T-helper 1 cell treated with Interleukin-12 subunit alpha and Interleukin-12 subunit beta and Interleukin-4 antibody, amounts not matched to agents 30 μg/mL and 1 μg/mL, for 36 hours (primary cell): Measurements from ENCODE around the gene SIKE1.
"Not testable (repeated sequence)": the region's sequence is repeated elsewhere in the genome, so short reads cannot be mapped to it uniquely, and the experiment has no call there.

ENCODE experiments used
- H3K27ac Mint-ChIP-seq: one replicate; pipeline ENCODE4 v1.8.0; 2021; ENCODE audit warnings: mild to moderate bottlenecking, mixed read lengths
- H3K27me3 Mint-ChIP-seq: one replicate; pipeline ENCODE4 v1.8.0; 2021; ENCODE audit warnings: low read depth, mixed read lengths
- H3K36me3 Mint-ChIP-seq: one replicate; pipeline ENCODE4 v1.8.0; 2021; ENCODE audit warnings: low read depth, mixed read lengths
- H3K4me1 Mint-ChIP-seq: one replicate; pipeline ENCODE4 v1.8.0; 2021; ENCODE audit warnings: low read depth, mixed read lengths
- H3K4me3 Mint-ChIP-seq: one replicate; pipeline ENCODE4 v1.8.0; 2021; ENCODE audit warnings: mild to moderate bottlenecking, moderate library complexity, mixed read lengths
- H3K9me3 Mint-ChIP-seq: one replicate; pipeline ENCODE4 v1.8.0; 2021; ENCODE audit warnings: mixed read lengths

Gene SIKE1

DNA sequence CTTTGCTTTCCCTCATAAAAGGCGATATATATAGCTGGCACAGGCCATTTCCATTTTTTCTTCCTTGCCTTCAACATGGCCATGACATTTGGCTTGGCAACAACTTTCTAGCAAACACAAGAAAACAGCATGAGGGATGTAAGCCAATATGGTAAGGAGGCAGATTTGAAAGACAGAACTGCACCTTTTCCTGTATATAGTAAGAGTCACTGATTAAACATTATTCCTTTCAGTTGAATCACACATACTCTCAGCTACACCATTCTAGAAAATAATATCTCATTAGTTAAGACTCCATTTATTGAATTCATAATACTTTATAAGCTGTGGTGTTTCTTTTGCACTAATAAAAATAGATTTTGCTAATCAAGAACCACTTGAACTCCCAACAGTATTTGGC lies 9.5 kb downstream of the SIKE1 start:
- H3K4me3 Mint-ChIP-seq = no peak overlapping the region
- no peaks in the 10 kb centered on the region for H3K9me3 Mint-ChIP-seq
- H3K27ac Mint-ChIP-seq = no peak overlapping the region
- no peaks in the 10 kb centered on the region for H3K27me3 Mint-ChIP-seq
- H3K4me1 Mint-ChIP-seq = no peaks in the 10 kb centered on the region
- H3K36me3 Mint-ChIP-seq = peaks cover 23% of the 10 kb centered on the region

DNA sequence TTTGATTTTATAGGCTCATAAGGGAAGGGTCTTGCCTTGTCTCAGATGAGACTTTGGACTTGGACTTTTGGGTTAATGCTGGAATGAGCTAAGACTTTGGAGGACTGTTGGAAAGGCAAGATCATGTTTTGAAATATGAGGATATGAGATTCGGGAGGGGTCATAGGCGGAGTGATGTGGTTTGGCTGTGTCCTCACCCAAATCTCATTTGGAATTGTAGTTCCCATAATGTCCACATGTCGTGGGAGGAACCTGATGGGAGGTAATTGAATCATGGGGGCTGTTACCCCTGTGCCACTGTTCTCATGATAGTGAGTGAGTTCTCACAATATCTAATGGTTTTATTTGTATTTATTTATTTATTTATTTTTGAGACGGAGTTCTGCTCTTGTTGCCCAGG lies 15.8 kb downstream of the SIKE1 start:
- Mint-ChIP-seq H3K9me3 (peaks cover 10% of the 10 kb centered on the region), H3K27ac (no peak overlapping the region), H3K4me3 (no peak overlapping the region), H3K36me3 (peaks cover 6% of the 10 kb centered on the region), H3K4me1 (no peaks in the 10 kb centered on the region), H3K27me3 (no peaks in the 10 kb centered on the region)

DNA sequence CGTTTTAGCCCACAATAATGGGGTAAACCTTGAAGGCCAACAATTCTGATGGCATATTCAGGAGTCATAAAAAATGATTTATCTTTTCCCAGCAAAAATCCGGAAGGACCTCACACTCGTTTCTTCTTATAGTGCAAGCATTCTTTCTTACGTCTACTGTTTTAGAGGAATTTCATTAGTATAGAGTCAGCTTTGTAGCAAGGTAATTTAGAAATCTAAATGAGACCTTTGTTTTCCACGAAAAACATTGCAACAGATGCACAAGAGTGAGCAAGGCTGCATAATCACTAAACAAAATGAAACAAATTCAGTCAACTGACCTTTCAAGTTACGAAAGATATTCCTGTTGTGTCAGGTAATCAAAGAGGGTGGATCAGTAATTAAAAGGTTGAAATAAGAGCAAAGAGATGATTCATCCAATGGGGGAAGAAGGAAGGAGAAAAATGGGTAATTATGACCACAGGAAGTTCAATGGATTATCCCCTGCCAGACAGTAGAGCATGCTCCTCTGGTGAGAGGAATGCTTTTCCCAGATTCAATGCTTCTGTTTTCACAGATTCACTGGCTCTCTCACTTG lies 22.1 kb downstream of the SIKE1 start:
- H3K4me1 Mint-ChIP-seq = peaks cover 40% of the 10 kb centered on the region
- H3K27ac Mint-ChIP-seq = peak overlapping the region; percentile 100
- H3K4me3 Mint-ChIP-seq = peak overlapping the region; percentile 99
- peaks cover 12% of the 10 kb centered on the region for H3K9me3 Mint-ChIP-seq
- H3K36me3 Mint-ChIP-seq = peaks cover 26% of the 10 kb centered on the region
- H3K27me3 Mint-ChIP-seq = no peaks in the 10 kb centered on the region

DNA sequence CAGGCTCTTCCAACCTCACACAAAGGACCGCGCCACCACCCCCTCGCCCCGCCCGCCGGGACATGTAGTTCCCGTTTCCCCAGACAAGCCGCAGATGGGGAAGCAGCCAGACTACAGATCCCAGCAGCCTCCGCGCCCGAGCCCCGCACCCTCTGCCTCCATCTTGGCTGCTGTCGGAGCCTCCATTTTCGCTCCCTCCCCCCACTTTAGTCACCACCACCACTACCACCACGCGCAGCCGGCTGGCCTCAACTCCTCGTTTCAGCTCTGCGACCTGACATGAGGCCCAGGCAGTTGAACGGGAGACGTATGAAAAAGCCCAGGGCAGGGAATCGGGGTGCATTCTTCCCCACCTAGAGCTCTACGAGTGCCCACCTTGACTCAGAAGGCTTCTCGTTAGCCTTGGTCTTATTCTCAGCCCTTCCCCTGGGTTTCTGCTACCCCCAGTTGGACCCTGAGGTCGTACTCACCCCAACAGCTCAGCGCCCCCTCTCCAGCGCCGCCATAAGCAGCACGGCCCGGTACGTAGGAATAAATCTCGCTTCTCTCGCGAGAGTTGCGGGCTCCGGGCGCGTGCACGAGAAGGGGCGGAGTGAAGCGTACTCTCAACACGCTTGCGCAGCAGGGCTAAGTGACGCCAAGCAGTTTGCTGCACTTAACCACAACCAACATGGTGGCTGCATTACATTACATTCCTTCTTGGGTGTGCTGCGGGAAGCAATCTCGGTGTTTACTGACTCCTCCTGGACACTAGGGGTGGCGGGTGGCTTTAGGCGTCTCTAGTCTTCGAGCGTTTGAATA lies 22.8 kb downstream of the SIKE1 start, which contains the start of gene CSDE1:
Gene CSDE1 (minus strand): TSS at position 530 of the 801 bp plus-strand sequence. CDS start 18,094 bp downstream, outside the sequence.
- Mint-ChIP-seq H3K27me3 (no peaks in the 10 kb centered on the region), H3K4me3 (peak within 1 kb of the TSS; percentile 99), H3K9me3 (peaks cover 5% of the 10 kb centered on the region), H3K36me3 (peaks cover 22% of the 10 kb centered on the region), H3K27ac (peak within 1 kb of the TSS; percentile 100), H3K4me1 (peaks cover 41% of the 10 kb centered on the region)

DNA sequence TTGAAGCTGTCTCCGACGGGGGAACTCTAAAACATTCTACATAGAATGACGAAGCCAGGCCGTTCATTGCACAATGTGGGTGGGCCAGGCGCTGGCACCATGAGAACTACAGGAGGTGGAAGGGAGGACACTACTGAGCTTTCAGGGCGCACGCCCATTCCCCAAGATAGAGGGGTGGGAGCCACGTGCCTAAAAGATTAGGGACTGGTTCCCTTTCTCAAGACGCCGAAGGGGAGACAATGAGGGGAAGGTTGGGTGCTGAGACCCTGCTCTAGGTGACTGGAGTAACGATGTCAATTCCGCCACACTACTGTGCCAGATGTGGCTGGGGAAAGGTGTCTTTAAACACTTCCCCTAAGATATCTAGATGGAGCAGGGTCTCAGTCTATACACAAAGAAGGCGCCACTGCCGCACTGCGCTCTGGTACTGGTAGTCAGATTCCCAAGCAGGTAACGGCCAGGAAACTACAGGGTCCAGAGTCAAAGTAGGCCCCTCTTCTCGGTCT lies 23.5 kb downstream of the SIKE1 start:
- Mint-ChIP-seq H3K9me3 (peaks cover 5% of the 10 kb centered on the region), H3K4me1 (peaks cover 48% of the 10 kb centered on the region), H3K36me3 (peaks cover 22% of the 10 kb centered on the region), H3K4me3 (peak overlapping the region; percentile 99), H3K27ac (peak overlapping the region; percentile 100), H3K27me3 (no peaks in the 10 kb centered on the region)

DNA sequence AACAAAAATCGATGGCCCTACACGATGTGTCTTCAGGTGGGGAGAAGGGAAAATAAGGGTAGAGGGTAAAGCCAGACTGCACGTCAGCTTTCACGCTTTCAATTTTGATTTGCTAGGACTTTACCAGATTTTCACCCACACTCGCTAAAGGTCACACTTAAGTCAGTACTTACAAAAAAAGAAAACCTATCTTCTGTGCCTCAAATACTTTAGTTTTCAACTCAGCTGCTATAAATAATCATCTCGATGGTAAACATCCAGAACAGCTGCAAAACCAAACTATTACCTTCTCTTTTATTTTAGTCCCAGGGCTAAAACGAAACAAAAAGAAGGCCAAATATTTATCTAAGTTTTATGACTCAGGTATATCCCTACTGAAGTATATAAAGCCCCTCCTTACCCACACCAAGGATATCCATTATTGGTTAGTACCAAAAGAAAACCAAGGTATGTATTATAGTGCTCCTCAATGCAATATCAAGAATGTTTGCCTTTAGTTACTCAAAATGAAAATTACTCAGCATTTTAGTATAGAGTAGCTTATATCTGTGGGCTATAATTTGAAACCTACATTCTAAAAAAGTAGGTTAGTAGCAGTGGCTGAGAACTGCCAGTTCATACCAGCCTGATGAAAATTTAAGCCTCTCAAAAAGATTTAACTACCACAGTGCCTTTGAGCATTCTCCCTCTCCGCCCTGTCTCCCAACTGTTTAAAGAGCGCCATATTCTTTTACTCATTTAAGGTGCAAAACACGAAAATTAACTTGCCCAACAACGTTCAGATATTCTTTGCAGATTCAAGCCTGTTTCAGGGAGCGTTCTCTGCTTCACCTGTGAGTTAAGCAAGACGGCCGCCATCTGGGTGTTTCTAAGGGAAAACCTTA lies 24.2 kb downstream of the SIKE1 start:
- H3K9me3 Mint-ChIP-seq = peaks cover 5% of the 10 kb centered on the region
- H3K4me1 Mint-ChIP-seq = peaks cover 55% of the 10 kb centered on the region
- H3K4me3 Mint-ChIP-seq = peak overlapping the region; percentile 99
- H3K27me3 Mint-ChIP-seq = no peaks in the 10 kb centered on the region
- H3K27ac Mint-ChIP-seq = peak overlapping the region; percentile 100
- H3K36me3 Mint-ChIP-seq = peaks cover 22% of the 10 kb centered on the region

DNA sequence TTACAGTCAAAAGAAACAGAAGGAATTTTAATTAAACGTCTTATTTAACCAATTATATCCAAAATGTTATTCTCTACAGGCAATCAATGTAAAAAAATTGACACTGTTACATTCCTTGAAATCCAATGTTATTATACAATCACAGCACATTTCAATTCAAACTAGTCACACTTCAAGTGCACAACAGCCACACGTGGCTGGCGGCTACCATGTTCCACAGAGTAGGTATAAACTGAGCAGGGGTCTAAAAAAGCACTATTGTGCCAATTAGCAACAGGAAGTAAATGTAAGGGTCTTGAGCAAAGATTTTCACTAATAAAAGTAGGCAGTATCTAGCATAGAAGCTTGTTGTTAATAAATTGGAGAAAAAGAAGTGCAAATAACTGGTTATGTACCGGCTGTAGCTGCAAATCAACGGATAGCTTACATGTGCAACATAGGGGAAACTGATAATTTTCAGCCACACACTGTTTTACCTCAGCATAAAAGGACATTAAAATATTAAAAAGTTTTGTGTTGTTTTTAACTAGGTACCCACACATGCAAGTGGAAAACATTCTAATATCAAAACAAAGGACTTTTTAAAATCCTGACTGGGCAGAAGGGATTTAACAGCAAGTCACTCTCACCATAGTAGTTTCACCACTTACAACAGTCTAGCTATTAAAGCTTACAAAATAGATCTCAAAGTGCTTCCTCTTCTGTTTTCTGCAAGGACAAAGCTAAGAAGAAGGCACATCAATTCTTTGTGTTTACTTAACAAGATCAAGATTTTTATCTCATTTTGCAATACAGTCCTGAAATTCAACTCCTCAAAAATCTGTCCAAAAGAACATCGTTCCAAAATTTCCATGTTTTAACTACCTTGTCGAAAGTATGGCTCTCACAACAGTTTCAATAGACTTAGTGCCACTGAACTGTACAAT lies 25.2 kb downstream of the SIKE1 start:
- Mint-ChIP-seq H3K4me1 (peaks cover 64% of the 10 kb centered on the region), H3K27ac (peak overlapping the region; percentile 100), H3K4me3 (peak overlapping the region; percentile 99), H3K36me3 (peaks cover 24% of the 10 kb centered on the region), H3K9me3 (peaks cover 5% of the 10 kb centered on the region), H3K27me3 (no peaks in the 10 kb centered on the region)

DNA sequence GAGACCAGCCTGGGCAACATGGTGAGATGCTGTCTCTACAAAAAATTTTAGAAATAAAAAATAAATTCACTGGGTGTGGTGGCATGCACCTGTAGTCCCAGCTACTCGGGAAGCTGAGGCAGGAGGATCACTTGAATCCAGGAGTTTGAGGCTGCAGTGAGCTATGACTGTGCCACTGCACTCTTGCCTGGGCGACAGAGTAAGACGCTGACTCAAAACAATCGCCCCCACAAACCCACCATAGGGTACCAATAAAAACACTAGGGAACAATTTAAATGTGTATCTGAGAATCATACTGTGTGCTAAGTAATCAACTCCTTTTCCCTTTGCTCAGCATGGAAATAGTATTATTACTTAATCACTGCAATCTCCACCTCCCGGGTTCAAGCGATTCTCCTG lies 26.8 kb downstream of the SIKE1 start:
- Mint-ChIP-seq H3K36me3 (peaks cover 31% of the 10 kb centered on the region), H3K4me3 (peak overlapping the region; percentile 99), H3K27ac (peak overlapping the region; percentile 78), H3K4me1 (peaks cover 69% of the 10 kb centered on the region)
- not testable (repeated sequence) for H3K27me3 Mint-ChIP-seq, H3K9me3 Mint-ChIP-seq

DNA sequence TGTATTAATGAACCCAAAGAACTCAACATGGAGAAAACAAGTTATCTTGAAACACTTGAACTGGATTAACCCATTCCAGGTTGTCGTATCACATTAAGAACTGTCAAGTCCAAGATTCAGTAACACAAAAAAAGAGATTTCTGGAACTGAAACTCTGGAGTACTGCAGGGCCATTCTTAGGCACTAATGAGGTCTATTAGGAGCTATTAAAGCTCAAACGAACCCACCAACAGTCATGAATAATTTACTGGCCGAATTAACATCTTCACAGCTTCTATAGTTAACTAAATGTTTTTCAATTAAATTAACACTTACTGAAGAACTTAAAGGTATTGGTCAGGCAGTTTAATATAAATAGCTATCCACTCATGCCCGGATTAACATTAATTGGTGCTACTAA lies 27.3 kb downstream of the SIKE1 start:
- H3K4me3 Mint-ChIP-seq = no peak overlapping the region
- peaks cover 34% of the 10 kb centered on the region for H3K36me3 Mint-ChIP-seq
- H3K4me1 Mint-ChIP-seq = peaks cover 69% of the 10 kb centered on the region
- H3K9me3 Mint-ChIP-seq = no peaks in the 10 kb centered on the region
- H3K27ac Mint-ChIP-seq = no peak overlapping the region
- no peaks in the 10 kb centered on the region for H3K27me3 Mint-ChIP-seq

DNA sequence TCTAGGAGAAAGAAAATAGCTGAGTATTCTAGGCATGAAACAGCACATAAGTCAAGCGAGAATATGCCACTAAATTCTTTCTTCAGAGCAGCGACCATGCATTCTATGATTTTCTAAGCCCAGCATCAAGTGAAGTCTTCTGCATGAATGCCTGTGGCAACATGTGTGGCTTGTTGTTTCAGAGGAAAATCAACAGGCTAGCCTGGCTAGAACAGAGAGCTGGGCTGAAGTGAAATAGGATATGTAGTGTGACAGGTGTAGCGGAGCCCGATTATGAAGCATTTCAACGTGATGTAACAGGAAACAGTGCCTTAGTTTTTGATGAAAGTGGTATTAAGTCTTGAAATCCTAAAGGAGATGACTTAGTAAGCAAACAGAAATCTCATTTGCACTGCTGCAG lies 29.7 kb downstream of the SIKE1 start:
- Mint-ChIP-seq H3K4me1 (peaks cover 70% of the 10 kb centered on the region), H3K27ac (no peak overlapping the region)

DNA sequence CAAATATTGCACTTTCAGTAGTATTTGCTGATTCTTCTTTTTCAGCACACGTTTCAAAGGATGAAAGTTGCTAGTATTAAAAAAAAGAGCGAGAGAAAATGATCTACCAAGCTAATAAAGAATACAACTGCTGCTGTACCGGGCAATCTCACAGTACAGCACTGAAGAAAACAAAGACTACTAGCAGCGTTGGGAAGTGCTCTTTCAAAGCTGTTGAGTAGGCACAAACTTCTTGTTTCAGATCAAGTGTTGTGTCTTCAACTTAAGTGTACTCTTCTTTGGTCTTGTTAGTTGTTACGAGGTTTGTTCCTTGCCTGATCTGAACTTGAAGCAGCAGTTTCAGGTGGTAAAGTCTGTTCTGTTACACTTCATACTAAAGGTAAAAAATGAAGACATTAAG lies 30.6 kb downstream of the SIKE1 start:
- Mint-ChIP-seq H3K27ac (no peak overlapping the region), H3K4me3 (no peak overlapping the region), H3K36me3 (peaks cover 39% of the 10 kb centered on the region), H3K9me3 (no peaks in the 10 kb centered on the region), H3K27me3 (no peaks in the 10 kb centered on the region), H3K4me1 (peaks cover 65% of the 10 kb centered on the region)

More for the DNA sequence above, 29.7 kb downstream of the SIKE1 start:
- Mint-ChIP-seq H3K4me3 (no peak overlapping the region), H3K9me3 (no peaks in the 10 kb centered on the region), H3K36me3 (peaks cover 35% of the 10 kb centered on the region), H3K27me3 (no peaks in the 10 kb centered on the region)

DNA sequence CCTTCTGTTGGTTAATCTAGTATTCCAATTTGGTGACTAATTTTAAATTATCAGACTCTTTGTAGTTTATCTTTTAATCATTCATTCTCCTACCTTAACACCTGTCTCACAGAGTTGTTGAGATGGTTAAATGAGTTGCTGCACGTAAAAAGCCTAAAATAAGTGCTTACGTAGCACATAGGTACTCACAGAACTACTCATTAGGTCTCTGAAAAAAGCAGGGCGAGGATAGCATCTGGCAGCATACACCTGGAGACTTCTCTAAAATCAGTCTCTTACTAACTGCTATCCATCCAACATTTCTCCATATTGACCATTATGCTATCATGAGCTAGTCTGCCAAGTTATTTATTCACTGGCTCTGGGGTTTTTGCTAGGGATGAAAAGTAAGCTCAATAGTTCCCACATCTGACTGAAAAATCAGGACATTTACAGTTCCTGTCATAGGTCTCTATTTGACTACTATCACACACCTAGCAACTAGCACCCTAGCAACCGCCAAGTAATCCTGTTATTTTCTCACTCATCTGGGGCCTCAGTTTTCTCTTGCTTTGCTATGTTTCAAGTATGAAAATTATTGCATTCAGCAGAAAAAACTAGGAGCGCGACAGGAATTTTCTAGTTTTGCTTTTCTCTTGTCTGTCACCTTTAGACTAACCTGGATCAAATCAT lies 33.9 kb downstream of the SIKE1 start:
- no peaks in the 10 kb centered on the region for H3K27me3 Mint-ChIP-seq
- H3K36me3 Mint-ChIP-seq = peaks cover 48% of the 10 kb centered on the region
- peaks cover 47% of the 10 kb centered on the region for H3K4me1 Mint-ChIP-seq
- peak overlapping the region; percentile 43 for H3K27ac Mint-ChIP-seq
- H3K4me3 Mint-ChIP-seq = no peak overlapping the region
- no peaks in the 10 kb centered on the region for H3K9me3 Mint-ChIP-seq

DNA sequence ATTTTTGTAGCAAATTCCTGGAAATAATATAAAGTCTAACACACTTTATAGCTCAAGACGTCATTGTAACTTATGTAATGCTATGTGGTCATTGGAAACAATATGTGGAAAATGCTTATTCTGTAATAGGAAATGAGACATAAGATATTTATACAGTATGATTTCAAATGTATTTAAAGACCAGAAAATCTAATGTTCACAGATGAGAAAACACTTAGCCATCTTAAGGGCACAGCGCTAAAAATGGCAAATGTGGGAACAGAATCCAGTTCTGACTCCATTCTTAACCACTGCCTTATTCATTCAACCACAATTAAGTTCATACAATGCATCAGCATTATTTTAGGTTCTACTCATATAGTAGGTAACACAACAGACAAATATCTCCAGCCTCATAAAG lies 35.2 kb downstream of the SIKE1 start:
- peaks cover 50% of the 10 kb centered on the region for H3K36me3 Mint-ChIP-seq
- H3K27me3 Mint-ChIP-seq = no peaks in the 10 kb centered on the region
- no peaks in the 10 kb centered on the region for H3K9me3 Mint-ChIP-seq
- peak overlapping the region; percentile 52 for H3K27ac Mint-ChIP-seq
- no peak overlapping the region for H3K4me3 Mint-ChIP-seq
- peaks cover 40% of the 10 kb centered on the region for H3K4me1 Mint-ChIP-seq
